HEK293 (cell line): Measurements from ENCODE around the gene SHC3.

ENCODE experiments used
- CTCF ChIA-PET: fragments of 350-600 bp; formaldehyde crosslinking; extraction: SDS; loops from one replicate; lab custom pipeline; 2021; ENCODE audit warnings: antibody characterized with exemption; lab: Yijun Ruan, JAX
- POLR2A ChIA-PET: fragments of 300-600 bp; formaldehyde crosslinking; extraction: SDS; loops from one replicate; lab custom pipeline; 2020; ENCODE audit warnings: antibody characterized with exemption, inconsistent platforms; lab: Yijun Ruan, JAX
- H3K27ac ChIP-seq: fragments of 200-500 bp; sonication (Bioruptor generic); 2 replicates; pipeline ENCODE4 v1.5.1; 2014; ENCODE audit warnings: low read depth, low read length, control low read depth, inconsistent platforms; ENCODE audit errors: extremely low read depth
- H3K36me3 ChIP-seq, 2 experiments: fragments of 200-500 bp in 1 of 2; sonication (Bioruptor generic) in 1 of 2; 1 replicate in 1 of 2; 2 replicates in 1 of 2; pipeline ENCODE4 v1.5.1; 2014 to 2017; ENCODE audit warnings: inconsistent platforms in 2 of 2, low read length in 2 of 2; ENCODE audit not compliant: control insufficient read depth in 2 of 2, insufficient read depth in 1 of 2
- H3K4me1 ChIP-seq: fragments of 200-500 bp; sonication (Bioruptor generic); 2 replicates; pipeline ENCODE4 v1.5.1; 2014; ENCODE audit warnings: mild to moderate bottlenecking, low read length, inconsistent platforms; ENCODE audit not compliant: control insufficient read depth, insufficient read depth
- H3K4me3 ChIP-seq: 2 replicates; pipeline ENCODE4 v1.5.1; 2011; ENCODE audit warnings: low read depth, mild to moderate bottlenecking, control low read depth, low read length, moderate library complexity
- H3K9me3 ChIP-seq: fragments of 200-500 bp; sonication (Bioruptor generic); 2 replicates; pipeline ENCODE4 v1.5.1; 2014; ENCODE audit warnings: low read depth, low read length, inconsistent platforms; ENCODE audit not compliant: control insufficient read depth, insufficient read depth
- PRDM6 ChIP-seq: fragments of 450-650 bp; formaldehyde crosslinking; IDR thresholded peaks from 2 replicates; pipeline ENCODE4 v1.5.1; 2017; ENCODE audit warnings: missing biosample characterization, missing genetic modification characterization
- WT1 ChIP-seq: fragments of 450-650 bp; formaldehyde crosslinking; IDR thresholded peaks from 2 replicates; pipeline ENCODE4 v1.5.1; 2016; ENCODE audit warnings: missing biosample characterization, missing genetic modification characterization
- ZNF155 ChIP-seq: fragments of 450-650 bp; formaldehyde crosslinking; IDR thresholded peaks from 2 replicates; pipeline ENCODE4 v1.5.1; 2016; ENCODE audit warnings: missing biosample characterization, missing genetic modification characterization
- ZNF24 ChIP-seq: fragments of 450-650 bp; formaldehyde crosslinking; IDR thresholded peaks from 2 replicates; pipeline ENCODE4 v1.5.1; 2016; ENCODE audit warnings: missing biosample characterization, missing genetic modification characterization
- ZNF280C ChIP-seq: fragments of 450-650 bp; formaldehyde crosslinking; IDR thresholded peaks from 2 replicates; pipeline ENCODE4 v1.5.1; 2016; ENCODE audit warnings: missing biosample characterization, missing genetic modification characterization
- ZNF423 ChIP-seq: fragments of 450-650 bp; formaldehyde crosslinking; IDR thresholded peaks from 2 replicates; pipeline ENCODE4 v1.5.1; 2016; ENCODE audit warnings: missing biosample characterization, missing genetic modification characterization
- ZNF473 ChIP-seq: fragments of 450-650 bp; formaldehyde crosslinking; IDR thresholded peaks from 2 replicates; pipeline ENCODE4 v1.5.1; 2017; ENCODE audit warnings: missing biosample characterization, missing genetic modification characterization
- ZNF488 ChIP-seq: fragments of 450-650 bp; formaldehyde crosslinking; IDR thresholded peaks from 2 replicates; pipeline ENCODE4 v1.5.1; 2016; ENCODE audit warnings: missing biosample characterization, missing genetic modification characterization
- ZNF510 ChIP-seq: fragments of 450-650 bp; formaldehyde crosslinking; IDR thresholded peaks from 2 replicates; pipeline ENCODE4 v1.5.1; 2018; ENCODE audit warnings: mild to moderate bottlenecking, missing genetic modification characterization, missing biosample characterization; ENCODE audit not compliant: insufficient replicate concordance
- ZNF549 ChIP-seq: fragments of 450-650 bp; IDR thresholded peaks from 2 replicates; pipeline ENCODE4 v1.5.1; 2018; ENCODE audit warnings: missing biosample characterization, missing genetic modification characterization, mild to moderate bottlenecking, inconsistent platforms, moderate library complexity
- ZNF555 ChIP-seq: fragments of 450-650 bp; formaldehyde crosslinking; conservative IDR thresholded peaks from 2 replicates; pipeline ENCODE4 v1.5.1; 2017; ENCODE audit warnings: missing biosample characterization, mild to moderate bottlenecking, missing genetic modification characterization, inconsistent platforms
- ZNF596 ChIP-seq: fragments of 450-650 bp; IDR thresholded peaks from 2 replicates; pipeline ENCODE4 v1.5.0; 2018; ENCODE audit warnings: missing biosample characterization, mild to moderate bottlenecking, missing genetic modification characterization, moderate library complexity
- TF ChIP-seq, protein P1 (sequence below): fragments of 450-650 bp; formaldehyde crosslinking; conservative IDR thresholded peaks from 2 replicates; pipeline ENCODE4 v1.5.1; 2016; ENCODE audit warnings: low read depth, missing biosample characterization, missing genetic modification characterization

Gene SHC3

GRCh38 chr9:89161221-89161620 is 17.4 kb downstream of the SHC3 start (continued):
- TF ChIP-seq, protein P1, sequence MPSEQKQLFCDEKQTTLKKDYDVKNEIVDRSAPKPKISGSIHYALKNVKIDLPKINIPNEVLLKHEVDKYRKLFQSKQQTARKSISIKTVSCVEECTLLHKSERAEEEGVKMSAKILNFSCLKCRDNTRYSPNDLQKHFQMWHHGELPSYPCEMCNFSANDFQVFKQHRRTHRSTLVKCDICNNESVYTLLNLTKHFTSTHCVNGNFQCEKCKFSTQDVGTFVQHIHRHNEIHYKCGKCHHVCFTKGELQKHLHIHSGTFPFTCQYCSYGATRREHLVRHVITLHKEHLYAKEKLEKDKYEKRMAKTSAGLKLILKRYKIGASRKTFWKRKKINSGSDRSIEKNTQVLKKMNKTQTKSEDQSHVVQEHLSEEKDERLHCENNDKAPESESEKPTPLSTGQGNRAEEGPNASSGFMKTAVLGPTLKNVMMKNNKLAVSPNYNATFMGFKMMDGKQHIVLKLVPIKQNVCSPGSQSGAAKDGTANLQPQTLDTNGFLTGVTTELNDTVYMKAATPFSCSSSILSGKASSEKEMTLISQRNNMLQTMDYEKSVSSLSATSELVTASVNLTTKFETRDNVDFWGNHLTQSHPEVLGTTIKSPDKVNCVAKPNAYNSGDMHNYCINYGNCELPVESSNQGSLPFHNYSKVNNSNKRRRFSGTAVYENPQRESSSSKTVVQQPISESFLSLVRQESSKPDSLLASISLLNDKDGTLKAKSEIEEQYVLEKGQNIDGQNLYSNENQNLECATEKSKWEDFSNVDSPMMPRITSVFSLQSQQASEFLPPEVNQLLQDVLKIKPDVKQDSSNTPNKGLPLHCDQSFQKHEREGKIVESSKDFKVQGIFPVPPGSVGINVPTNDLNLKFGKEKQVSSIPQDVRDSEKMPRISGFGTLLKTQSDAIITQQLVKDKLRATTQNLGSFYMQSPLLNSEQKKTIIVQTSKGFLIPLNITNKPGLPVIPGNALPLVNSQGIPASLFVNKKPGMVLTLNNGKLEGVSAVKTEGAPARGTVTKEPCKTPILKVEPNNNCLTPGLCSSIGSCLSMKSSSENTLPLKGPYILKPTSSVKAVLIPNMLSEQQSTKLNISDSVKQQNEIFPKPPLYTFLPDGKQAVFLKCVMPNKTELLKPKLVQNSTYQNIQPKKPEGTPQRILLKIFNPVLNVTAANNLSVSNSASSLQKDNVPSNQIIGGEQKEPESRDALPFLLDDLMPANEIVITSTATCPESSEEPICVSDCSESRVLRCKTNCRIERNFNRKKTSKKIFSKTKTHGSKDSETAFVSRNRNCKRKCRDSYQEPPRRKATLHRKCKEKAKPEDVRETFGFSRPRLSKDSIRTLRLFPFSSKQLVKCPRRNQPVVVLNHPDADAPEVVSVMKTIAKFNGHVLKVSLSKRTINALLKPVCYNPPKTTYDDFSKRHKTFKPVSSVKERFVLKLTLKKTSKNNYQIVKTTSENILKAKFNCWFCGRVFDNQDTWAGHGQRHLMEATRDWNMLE (tag by site-specific recombination), result no peak

DNA sequence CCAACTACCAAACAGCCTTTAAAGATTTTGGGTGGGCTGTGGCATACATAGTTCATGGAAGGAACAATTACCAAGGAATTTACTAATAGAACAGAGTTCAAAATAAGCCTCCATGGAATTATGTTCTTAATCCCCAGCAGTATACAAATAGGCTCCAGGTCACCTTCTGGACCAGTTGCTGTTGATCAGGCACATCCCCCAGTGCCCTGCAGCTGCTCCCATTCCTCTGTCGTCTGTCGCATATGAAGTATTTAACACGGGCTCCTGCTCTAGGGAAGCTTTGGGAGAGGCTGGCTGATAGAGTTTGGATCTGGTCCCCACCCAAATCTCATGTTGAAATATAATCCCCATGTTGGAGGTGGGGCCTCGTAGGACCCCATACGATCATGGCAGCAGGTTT is 17.8 kb downstream of the SHC3 start:
- no peak for TF ChIP-seq ZNF596 (tag by site-specific recombination)
- no peak for TF ChIP-seq ZNF488 (tag by site-specific recombination)
- no peak for TF ChIP-seq WT1 (tag by site-specific recombination)
- TF ChIP-seq ZNF155 (tag by site-specific recombination), result no peak
- TF ChIP-seq PRDM6 (tag by site-specific recombination), result no peak
- TF ChIP-seq ZNF280C, result no peak
- TF ChIP-seq ZNF555 (tag by site-specific recombination), result no peak
- TF ChIP-seq ZNF24 (tag by site-specific recombination), result no peak
- no peak for TF ChIP-seq ZNF423 (tag by site-specific recombination)
- no peak for TF ChIP-seq ZNF549
- TF ChIP-seq ZNF473 (tag by site-specific recombination), result no peak
- no peak for TF ChIP-seq ZNF510
- ChIA-PET CTCF (no interaction called here), POLR2A (no interaction called here)
- Histone ChIP-seq H3K4me1 (no peaks in the 10 kb centered on the region), H3K27ac (no peak overlapping the region), H3K36me3 (no peaks in the 10 kb centered on the region), H3K4me3 (no peak overlapping the region), H3K9me3 (no peaks in the 10 kb centered on the region)
